MCF 10A (cell line): ENCODE results near the gene BAIAP2L2. TPM values are rescaled to one million over a fixed set of nuclear protein-coding genes. Genes with fewer than 3 reads are reported as not detected.
A peak's percentile ranks its signal among the peaks of the same experiment; 100 is the strongest.

Experiments
- BruUV-seq: library from RNA; stranded (reverse); fragments of 400-500 nt; replicated peaks from 2 replicates; lab custom pipeline; 2021; lab: Mats Ljungman, UMichigan
- CTCF ChIA-PET: fragments of 300-600 bp; sonication (Branson Sonifier 250); formaldehyde crosslinking; extraction: SDS; loops from one replicate; lab custom pipeline; 2021; ENCODE audit warnings: antibody characterized with exemption, inconsistent platforms; lab: Yijun Ruan, JAX
- POLR2A ChIA-PET: fragments of 300-600, 350-650 bp; sonication (Branson Sonifier 250); formaldehyde crosslinking; extraction: SDS; loops from one replicate; lab custom pipeline; 2020; ENCODE audit warnings: antibody characterized with exemption, inconsistent platforms; lab: Yijun Ruan, JAX
- DNase-seq: peaks from one replicate; pipeline ENCODE4 v3.0.0-alpha.2; 2018; ENCODE audit not compliant: unreplicated experiment
- H3K27ac Mint-ChIP-seq: one replicate; pipeline ENCODE4 v1.8.0; 2022; ENCODE audit warnings: mild to moderate bottlenecking, low read depth, mixed read lengths; ENCODE audit not compliant: unreplicated experiment
- H3K27me3 Mint-ChIP-seq: one replicate; pipeline ENCODE4 v1.8.0; 2022; ENCODE audit warnings: mixed read lengths; ENCODE audit not compliant: insufficient read depth, unreplicated experiment
- H3K36me3 Mint-ChIP-seq: one replicate; pipeline ENCODE4 v1.8.0; 2022; ENCODE audit warnings: mild to moderate bottlenecking, moderate library complexity, mixed read lengths; ENCODE audit not compliant: insufficient read depth, unreplicated experiment
- H3K4me1 Mint-ChIP-seq: one replicate; pipeline ENCODE4 v1.8.0; 2022; ENCODE audit warnings: mixed read lengths; ENCODE audit not compliant: insufficient read depth, unreplicated experiment
- H3K4me3 Mint-ChIP-seq: one replicate; pipeline ENCODE4 v1.8.0; 2022; ENCODE audit warnings: mild to moderate bottlenecking, moderate library complexity, mixed read lengths; ENCODE audit not compliant: unreplicated experiment
- H3K9me3 Mint-ChIP-seq: one replicate; pipeline ENCODE4 v1.8.0; 2022; ENCODE audit warnings: mixed read lengths; ENCODE audit not compliant: unreplicated experiment
- CTCF ChIP-seq: fragments of 200-600 bp; IDR thresholded peaks from one replicate; pipeline ENCODE4 v1.8.0; 2022; ENCODE audit warnings: antibody characterized with exemption, mild to moderate bottlenecking; ENCODE audit not compliant: unreplicated experiment
- intact Hi-C: fragments of 100-400 bp; cut with micrococcal nuclease; formaldehyde crosslinking; loops from 2 replicates; pipeline ENCODE4 v1.14.1; 2022
- total RNA-seq: library from RNA; stranded (reverse); gene quantifications from 2 replicates; pipeline ENCODE4 v1.2.3, GENCODE V29; 2022

The BAIAP2L2 gene
- total RNA-seq, 1 experiment from 2014 or later, result 7.1 TPM

GRCh38 chr22:38071421-38072321 is 38.8 kb downstream of the BAIAP2L2 start:
- no peaks in the 10 kb centered on the region for H3K4me1 Mint-ChIP-seq
- H3K9me3 Mint-ChIP-seq, result no peaks in the 10 kb centered on the region
- no peak for TF ChIP-seq CTCF
- no TSS peak for BruUV-seq
- ChIA-PET POLR2A (interaction anchor here (0.6 kb wide), 1 partner anchor 17 kb away, joined by 3 read pairs; no protein-coding TSS in a partner anchor), CTCF (interaction anchor here (0.5 to 0.7 kb wide), 2 partner anchors 241 to 259 kb away, joined by 3 read pairs; no protein-coding TSS in a partner anchor)
- peaks cover 39% of the 10 kb centered on the region for H3K36me3 Mint-ChIP-seq
- DNase-seq, result no peak
- no peak overlapping the region for H3K27ac Mint-ChIP-seq
- no peaks in the 10 kb centered on the region for H3K27me3 Mint-ChIP-seq
- H3K4me3 Mint-ChIP-seq, result no peak overlapping the region
- intact Hi-C loops, result no loop called here

GRCh38 chr22:38070250-38070921 is 40.1 kb downstream of the BAIAP2L2 start:
- CTCF ChIA-PET, result interaction anchor here (0.5 to 1.7 kb wide), 4 partner anchors 20 to 451 kb away, joined by 3 to 5 read pairs (median 4); no protein-coding TSS in a partner anchor
- intact Hi-C loops, result no loop called here
- H3K36me3 Mint-ChIP-seq, result peaks cover 37% of the 10 kb centered on the region
- H3K27me3 Mint-ChIP-seq, result no peaks in the 10 kb centered on the region
- POLR2A ChIA-PET, result interaction anchor here (2.4 kb wide), 1 partner anchor 14 kb away, joined by 7 read pairs; the partner anchor contains the start of gene PICK1
- H3K4me3 Mint-ChIP-seq, result no peak overlapping the region
- H3K4me1 Mint-ChIP-seq, result no peaks in the 10 kb centered on the region
- H3K27ac Mint-ChIP-seq, result no peak overlapping the region
- no TSS peak for BruUV-seq
- no peaks in the 10 kb centered on the region for H3K9me3 Mint-ChIP-seq
- TF ChIP-seq CTCF, result no peak
- DNase-seq, result no peak

GRCh38 chr22:38069372-38070249 is 40.9 kb downstream of the BAIAP2L2 start:
- Mint-ChIP-seq H3K27ac (no peak overlapping the region), H3K4me3 (no peak overlapping the region), H3K4me1 (no peaks in the 10 kb centered on the region), H3K9me3 (no peaks in the 10 kb centered on the region), H3K27me3 (no peaks in the 10 kb centered on the region), H3K36me3 (peaks cover 45% of the 10 kb centered on the region)
- intact Hi-C loops, result no loop called here
- BruUV-seq, result no TSS peak
- TF ChIP-seq CTCF, result peak; percentile 29
- ChIA-PET POLR2A (interaction anchor here (2.4 kb wide), 1 partner anchor 13 kb away, joined by 7 read pairs; the partner anchor contains the start of gene PICK1), CTCF (interaction anchor here (0.5 to 1.7 kb wide), 5 partner anchors 11 to 452 kb away, joined by 3 to 4 read pairs (median 4); no protein-coding TSS in a partner anchor)
- no peak for DNase-seq
